HepG2 (cell line): ENCODE measurements around the gene SNX9. TPM values are rescaled to one million over a fixed set of nuclear protein-coding genes. Genes with fewer than 3 reads are reported as not detected.

Experiments
- ATAC-seq: fragments of 200-7000 bp; cut with Tn5 transposase; 3 replicates; pipeline ENCODE4 v1.9.1; 2020; ENCODE audit warnings: mild to moderate bottlenecking, moderate library complexity
- BruUV-seq: library from RNA; stranded (reverse); fragments of 400-500 nt; replicated peaks from 2 replicates; lab custom pipeline; 2021; lab: Mats Ljungman, UMichigan
- CTCF ChIA-PET: fragments of 300-600 bp; formaldehyde crosslinking; extraction: SDS; loops from one replicate; lab custom pipeline; 2021; ENCODE audit warnings: low total read pairs, inconsistent platforms, low intra/inter-chr PET ratio; lab: Yijun Ruan, JAX
- POLR2A ChIA-PET: fragments of 350-600 bp; sonication (Branson Sonifier 250); formaldehyde crosslinking; loops from one replicate; lab custom pipeline; 2020; ENCODE audit warnings: antibody characterized with exemption, inconsistent platforms; lab: Yijun Ruan, JAX
- DNase-seq: peaks from one replicate; pipeline ENCODE4 v3.0.0-alpha.2; 2015; ENCODE audit warnings: low spot score
- FAIRE-seq: peaks from 3 replicates; lab custom pipeline; 2011; peaks lifted over from hg19 to GRCh38; lab: Jason Lieb, UNC
- H2AFZ ChIP-seq: one replicate; pipeline ENCODE4 v1.6.1; 2011; ENCODE audit warnings: low read length, inconsistent platforms
- H3K27ac ChIP-seq: fragments of 300-600 bp; 3 replicates; pipeline ENCODE4 v1.8.0; 2011; ENCODE audit warnings: mixed run types, mild to moderate bottlenecking, mixed read lengths, low read length, inconsistent platforms; ENCODE audit not compliant: insufficient read depth; ENCODE audit errors: extremely low read length
- H3K27me3 ChIP-seq, 2 experiments: fragments of 200-600 bp in 1 of 2; 2 replicates in 1 of 2; 3 replicates in 1 of 2; pipeline versions ENCODE4 v1.6.0 to v1.8.0; 2011; ENCODE audit warnings: low read length in 2 of 2, mild to moderate bottlenecking in 2 of 2, moderate library complexity in 2 of 2, inconsistent platforms in 1 of 2; ENCODE audit not compliant: insufficient read depth in 2 of 2, control insufficient read depth in 1 of 2
- H3K36me3 ChIP-seq, 2 experiments: fragments of 200-600 bp in 1 of 2; replicated peaks in 1 of 2; 2 replicates in 1 of 2; 3 replicates in 1 of 2; pipeline versions ENCODE4 v1.5.1 to v1.8.0; 2011; ENCODE audit warnings: low read length in 2 of 2, inconsistent platforms in 1 of 2; ENCODE audit not compliant: insufficient read depth in 2 of 2, control insufficient read depth in 1 of 2
- H3K4me1 ChIP-seq: 2 replicates; pipeline ENCODE4 v1.5.1; 2012; ENCODE audit warnings: low read length, inconsistent platforms; ENCODE audit not compliant: insufficient read depth
- H3K4me2 ChIP-seq: 2 replicates; pipeline ENCODE4 v1.6.0; 2011; ENCODE audit warnings: low read depth, low read length, inconsistent platforms
- H3K4me3 ChIP-seq, 3 experiments: fragments of 200-600 bp in 1 of 3; sonication (generic), shearing (Covaris generic) in 1 of 3; replicated peaks in 1 of 3; 2 replicates each; pipeline ENCODE4 v1.5.1; 2011 to 2016; ENCODE audit warnings: low read length in 3 of 3, inconsistent platforms in 2 of 3, low read depth in 2 of 3, mild to moderate bottlenecking in 2 of 3, control low read depth in 1 of 3, mixed read lengths in 1 of 3; ENCODE audit not compliant: insufficient read depth in 1 of 3
- H3K79me2 ChIP-seq: one replicate; pipeline ENCODE4 v1.6.1; 2011; ENCODE audit warnings: low read length, inconsistent platforms; ENCODE audit not compliant: insufficient read depth
- H3K9ac ChIP-seq: 2 replicates; pipeline ENCODE4 v1.6.0; 2011; ENCODE audit warnings: mild to moderate bottlenecking, low read depth, low read length, inconsistent platforms; ENCODE audit not compliant: insufficient read depth
- H3K9me3 ChIP-seq: 2 replicates; pipeline ENCODE4 v1.5.1; 2012; ENCODE audit warnings: mild to moderate bottlenecking, low read length
- H4K20me1 ChIP-seq: 2 replicates; pipeline ENCODE4 v1.6.0; 2011; ENCODE audit warnings: inconsistent platforms, mild to moderate bottlenecking, low read length, moderate library complexity; ENCODE audit not compliant: insufficient read depth
- CBX5 ChIP-seq: sonication (generic); formaldehyde crosslinking; IDR thresholded peaks from 2 replicates; pipeline ENCODE4 v1.4.0; 2020; ENCODE audit warnings: missing genetic modification reagents, borderline replicate concordance
- CC2D1A ChIP-seq: sonication (generic); formaldehyde crosslinking; IDR thresholded peaks from 2 replicates; pipeline ENCODE4 v1.8.1; 2023; ENCODE audit warnings: mild to moderate bottlenecking, missing genetic modification reagents
- FLYWCH1 ChIP-seq: sonication (generic); formaldehyde crosslinking; IDR thresholded peaks from 2 replicates; pipeline ENCODE4 v1.8.1; 2023; ENCODE audit warnings: mild to moderate bottlenecking, missing genetic modification reagents
- GPN1 ChIP-seq: sonication (generic); formaldehyde crosslinking; IDR thresholded peaks from 2 replicates; pipeline ENCODE4 v1.5.1; 2020; ENCODE audit warnings: missing genetic modification reagents, borderline replicate concordance
- MAFG ChIP-seq: sonication (generic); formaldehyde crosslinking; IDR thresholded peaks from 2 replicates; pipeline ENCODE4 v1.5.1; 2020; ENCODE audit warnings: mild to moderate bottlenecking, missing genetic modification reagents
- NFE2 ChIP-seq: sonication (generic); formaldehyde crosslinking; IDR thresholded peaks from 2 replicates; pipeline ENCODE4 v1.4.0; 2020; ENCODE audit warnings: missing genetic modification reagents
- ZBTB21 ChIP-seq: sonication (generic); formaldehyde crosslinking; IDR thresholded peaks from 2 replicates; pipeline ENCODE4 v1.4.0; 2020; ENCODE audit warnings: missing genetic modification reagents
- ZFP90 ChIP-seq: sonication (generic); formaldehyde crosslinking; IDR thresholded peaks from 2 replicates; pipeline ENCODE4 v1.8.0; 2022; ENCODE audit warnings: missing genetic modification reagents, mild to moderate bottlenecking, inconsistent platforms, borderline replicate concordance
- ZNF816 ChIP-seq: sonication (generic); formaldehyde crosslinking; IDR thresholded peaks from 2 replicates; pipeline ENCODE4 v1.8.0; 2022; ENCODE audit warnings: missing genetic modification reagents, mild to moderate bottlenecking, borderline replicate concordance
- WGBS: methylation state at CpG from one replicate; pipeline ENCODE4 v1.1.6; 2017; ENCODE audit warnings: low lambda C conversion rate; 5-methylcytosine and 5-hydroxymethylcytosine counted together
- in situ Hi-C: cut with HindIII; loops from 2 replicates; pipeline ENCODE4 v1.10.0; 2017; ENCODE audit warnings: low pct_unique_long_range_greater_than_20kb; ENCODE audit not compliant: extremely low pct_ligation_motif_present
- intact Hi-C: fragments of 100-400 bp; cut with micrococcal nuclease; formaldehyde crosslinking; loops from one replicate; pipeline ENCODE4 v1.10.0; 2022; ENCODE audit not compliant: unreplicated experiment
- polyA plus RNA-seq, 8 experiments: library from polyadenylated mRNA; depleted of rRNA in 3 of 8; stranded (reverse) in 7 of 8; unstranded in 1 of 8; fragments of >200 nt; fragmentation: Illumina TruSeq in 4 of 8; extraction: Trizol in 4 of 8; gene quantifications; 2 replicates each; pipeline versions ENCODE4 v1.2.1 to v1.2.3, GENCODE V29; 2011 to 2016; ENCODE audit warnings: low read depth in 4 of 8, missing spikeins in 1 of 8, mixed read lengths in 1 of 8; ENCODE audit not compliant: insufficient read depth in 1 of 8
- total RNA-seq, 5 experiments: library from RNA; depleted of rRNA; stranded (reverse); fragments of >200 nt; fragmentation: Illumina TruSeq; extraction: Trizol; gene quantifications; 2 replicates each; pipeline ENCODE4 v1.2.3, GENCODE V29; 2016; ENCODE audit warnings: low read depth in 1 of 5
- TF ChIP-seq, protein P1 (sequence below): sonication (generic); formaldehyde crosslinking; conservative IDR thresholded peaks from 2 replicates; pipeline ENCODE4 v1.4.0; 2020; ENCODE audit warnings: mild to moderate bottlenecking, missing genetic modification reagents, moderate library complexity
- TF ChIP-seq, protein P2 (sequence below): IDR thresholded peaks from 2 replicates; pipeline ENCODE4 v1.6.1; 2016; ENCODE audit warnings: mild to moderate bottlenecking
- TF ChIP-seq, protein P3 (sequence below): sonication (generic); formaldehyde crosslinking; IDR thresholded peaks from 2 replicates; pipeline ENCODE4 v1.4.0; 2020; ENCODE audit warnings: low read depth, missing genetic modification reagents

SNX9 gene
- total and polyA plus RNA-seq, 2 of the 13 experiments (the other 11 are each of a cell fraction or from before 2014, with no cell fraction given), result 21.9 to 36.0 TPM

DNA sequence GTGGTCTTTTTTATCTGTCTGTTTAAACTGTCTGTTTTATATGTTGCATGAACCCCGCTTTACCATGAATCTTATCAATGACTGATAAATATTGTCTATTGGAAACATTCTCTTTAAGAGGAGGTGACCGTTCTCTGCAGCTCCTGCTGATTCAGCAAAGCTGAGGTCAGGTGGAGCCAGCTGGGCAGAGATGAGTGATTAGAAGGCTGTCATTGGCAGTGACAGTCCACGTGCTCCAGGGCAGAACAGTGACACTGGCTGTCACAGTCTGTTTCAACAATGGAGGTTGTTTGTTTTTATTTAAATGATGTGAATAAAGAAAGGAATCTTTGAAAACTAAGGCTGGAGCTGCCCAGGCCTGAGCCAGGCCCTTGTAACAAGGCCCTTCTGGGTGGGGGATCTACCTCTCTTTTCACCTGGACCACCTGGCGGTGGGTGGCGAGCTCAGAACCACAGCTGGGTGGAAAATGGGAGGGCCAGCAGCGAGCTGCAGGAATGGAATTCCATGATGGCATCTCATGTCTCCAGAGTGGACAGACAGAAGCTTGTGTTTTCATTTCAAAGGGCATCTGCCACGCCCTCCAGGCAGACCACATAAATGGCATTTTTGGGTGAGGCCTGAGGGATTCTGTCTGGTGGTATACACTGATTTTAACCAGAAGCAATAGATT, 171.2 kb downstream of the SNX9 start:
- no peak overlapping the region for H3K4me3 ChIP-seq
- CTCF ChIA-PET, result no interaction called here
- TF ChIP-seq GPN1 (CRISPR knock-in tag) (no peak), ZFP90 (CRISPR knock-in tag) (0 out of 2 replicates have a peak, but pooled peaks have one; percentile 41), ZBTB21 (CRISPR knock-in tag) (no peak), FLYWCH1 (no peak), NFE2 (CRISPR knock-in tag) (no peak), CC2D1A (CRISPR knock-in tag) (no peak), CBX5 (CRISPR knock-in tag) (no peak), ZNF816 (CRISPR knock-in tag) (no peak), MAFG (peak; percentile 68; the same call in 1 of the 2 replicates)
- TF ChIP-seq, protein P1, sequence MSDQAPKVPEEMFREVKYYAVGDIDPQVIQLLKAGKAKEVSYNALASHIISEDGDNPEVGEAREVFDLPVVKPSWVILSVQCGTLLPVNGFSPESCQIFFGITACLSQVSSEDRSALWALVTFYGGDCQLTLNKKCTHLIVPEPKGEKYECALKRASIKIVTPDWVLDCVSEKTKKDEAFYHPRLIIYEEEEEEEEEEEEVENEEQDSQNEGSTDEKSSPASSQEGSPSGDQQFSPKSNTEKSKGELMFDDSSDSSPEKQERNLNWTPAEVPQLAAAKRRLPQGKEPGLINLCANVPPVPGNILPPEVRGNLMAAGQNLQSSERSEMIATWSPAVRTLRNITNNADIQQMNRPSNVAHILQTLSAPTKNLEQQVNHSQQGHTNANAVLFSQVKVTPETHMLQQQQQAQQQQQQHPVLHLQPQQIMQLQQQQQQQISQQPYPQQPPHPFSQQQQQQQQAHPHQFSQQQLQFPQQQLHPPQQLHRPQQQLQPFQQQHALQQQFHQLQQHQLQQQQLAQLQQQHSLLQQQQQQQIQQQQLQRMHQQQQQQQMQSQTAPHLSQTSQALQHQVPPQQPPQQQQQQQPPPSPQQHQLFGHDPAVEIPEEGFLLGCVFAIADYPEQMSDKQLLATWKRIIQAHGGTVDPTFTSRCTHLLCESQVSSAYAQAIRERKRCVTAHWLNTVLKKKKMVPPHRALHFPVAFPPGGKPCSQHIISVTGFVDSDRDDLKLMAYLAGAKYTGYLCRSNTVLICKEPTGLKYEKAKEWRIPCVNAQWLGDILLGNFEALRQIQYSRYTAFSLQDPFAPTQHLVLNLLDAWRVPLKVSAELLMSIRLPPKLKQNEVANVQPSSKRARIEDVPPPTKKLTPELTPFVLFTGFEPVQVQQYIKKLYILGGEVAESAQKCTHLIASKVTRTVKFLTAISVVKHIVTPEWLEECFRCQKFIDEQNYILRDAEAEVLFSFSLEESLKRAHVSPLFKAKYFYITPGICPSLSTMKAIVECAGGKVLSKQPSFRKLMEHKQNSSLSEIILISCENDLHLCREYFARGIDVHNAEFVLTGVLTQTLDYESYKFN (CRISPR knock-in tag), result no peak
- TF ChIP-seq, protein P2, sequence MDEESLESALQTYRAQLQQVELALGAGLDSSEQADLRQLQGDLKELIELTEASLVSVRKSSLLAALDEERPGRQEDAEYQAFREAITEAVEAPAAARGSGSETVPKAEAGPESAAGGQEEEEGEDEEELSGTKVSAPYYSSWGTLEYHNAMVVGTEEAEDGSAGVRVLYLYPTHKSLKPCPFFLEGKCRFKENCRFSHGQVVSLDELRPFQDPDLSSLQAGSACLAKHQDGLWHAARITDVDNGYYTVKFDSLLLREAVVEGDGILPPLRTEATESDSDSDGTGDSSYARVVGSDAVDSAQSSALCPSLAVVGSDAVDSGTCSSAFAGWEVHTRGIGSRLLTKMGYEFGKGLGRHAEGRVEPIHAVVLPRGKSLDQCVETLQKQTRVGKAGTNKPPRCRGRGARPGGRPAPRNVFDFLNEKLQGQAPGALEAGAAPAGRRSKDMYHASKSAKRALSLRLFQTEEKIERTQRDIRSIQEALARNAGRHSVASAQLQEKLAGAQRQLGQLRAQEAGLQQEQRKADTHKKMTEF, result 0 out of 2 replicates have a peak, but pooled peaks have one; percentile 17
- TF ChIP-seq, protein P3, sequence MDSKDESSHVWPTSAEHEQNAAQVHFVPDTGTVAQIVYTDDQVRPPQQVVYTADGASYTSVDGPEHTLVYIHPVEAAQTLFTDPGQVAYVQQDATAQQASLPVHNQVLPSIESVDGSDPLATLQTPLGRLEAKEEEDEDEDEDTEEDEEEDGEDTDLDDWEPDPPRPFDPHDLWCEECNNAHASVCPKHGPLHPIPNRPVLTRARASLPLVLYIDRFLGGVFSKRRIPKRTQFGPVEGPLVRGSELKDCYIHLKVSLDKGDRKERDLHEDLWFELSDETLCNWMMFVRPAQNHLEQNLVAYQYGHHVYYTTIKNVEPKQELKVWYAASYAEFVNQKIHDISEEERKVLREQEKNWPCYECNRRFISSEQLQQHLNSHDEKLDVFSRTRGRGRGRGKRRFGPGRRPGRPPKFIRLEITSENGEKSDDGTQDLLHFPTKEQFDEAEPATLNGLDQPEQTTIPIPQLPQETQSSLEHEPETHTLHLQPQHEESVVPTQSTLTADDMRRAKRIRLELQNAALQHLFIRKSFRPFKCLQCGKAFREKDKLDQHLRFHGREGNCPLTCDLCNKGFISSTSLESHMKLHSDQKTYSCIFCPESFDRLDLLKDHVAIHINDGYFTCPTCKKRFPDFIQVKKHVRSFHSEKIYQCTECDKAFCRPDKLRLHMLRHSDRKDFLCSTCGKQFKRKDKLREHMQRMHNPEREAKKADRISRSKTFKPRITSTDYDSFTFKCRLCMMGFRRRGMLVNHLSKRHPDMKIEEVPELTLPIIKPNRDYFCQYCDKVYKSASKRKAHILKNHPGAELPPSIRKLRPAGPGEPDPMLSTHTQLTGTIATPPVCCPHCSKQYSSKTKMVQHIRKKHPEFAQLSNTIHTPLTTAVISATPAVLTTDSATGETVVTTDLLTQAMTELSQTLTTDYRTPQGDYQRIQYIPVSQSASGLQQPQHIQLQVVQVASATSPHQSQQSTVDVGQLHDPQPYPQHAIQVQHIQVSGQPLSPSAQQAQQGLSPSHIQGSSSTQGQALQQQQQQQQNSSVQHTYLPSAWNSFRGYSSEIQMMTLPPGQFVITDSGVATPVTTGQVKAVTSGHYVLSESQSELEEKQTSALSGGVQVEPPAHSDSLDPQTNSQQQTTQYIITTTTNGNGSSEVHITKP, result no peak

More for the DNA sequence above, 171.2 kb downstream of the SNX9 start:
- intact Hi-C loops (no loop called here), in situ Hi-C loops (no loop called here)
- peaks cover 25 to 56% of the 10 kb centered on the region in 2 experiments for H3K36me3 ChIP-seq
- no peak for FAIRE-seq
- POLR2A ChIA-PET, result interaction anchor here (0.9 to 4.0 kb wide), 14 partner anchors 8 to 78 kb away, joined by 3 to 93 read pairs (median 7); no protein-coding TSS in a partner anchor
- DNase-seq, result peak; percentile 69
- no peak overlapping the region for H2AFZ ChIP-seq
- BruUV-seq, result no TSS peak
- H3K27me3 ChIP-seq, result no peaks in the 10 kb centered on the region
- peak; percentile 8; the same call in 2 of the 3 replicates for ATAC-seq
- 85% methylated on average over 7 of the region's 7 CpGs for WGBS
- no peaks in the 10 kb centered on the region for H3K9me3 ChIP-seq
- H3K4me2 ChIP-seq, result no peak overlapping the region
- peak overlapping the region; percentile 49 for H3K27ac ChIP-seq
- no peak overlapping the region for H3K9ac ChIP-seq
- H3K4me1 ChIP-seq, result peaks cover 96% of the 10 kb centered on the region
- H4K20me1 ChIP-seq, result peaks cover 77% of the 10 kb centered on the region
- peaks cover 99% of the 10 kb centered on the region for H3K79me2 ChIP-seq
